ENCODE data around the gene LDB2. TPM values are rescaled to one million over a fixed set of nuclear protein-coding genes. Genes with fewer than 3 reads are reported as not detected.

LDB2 gene
- total RNA-seq, 1 experiment from 2014 or later, result not detected

DNA sequence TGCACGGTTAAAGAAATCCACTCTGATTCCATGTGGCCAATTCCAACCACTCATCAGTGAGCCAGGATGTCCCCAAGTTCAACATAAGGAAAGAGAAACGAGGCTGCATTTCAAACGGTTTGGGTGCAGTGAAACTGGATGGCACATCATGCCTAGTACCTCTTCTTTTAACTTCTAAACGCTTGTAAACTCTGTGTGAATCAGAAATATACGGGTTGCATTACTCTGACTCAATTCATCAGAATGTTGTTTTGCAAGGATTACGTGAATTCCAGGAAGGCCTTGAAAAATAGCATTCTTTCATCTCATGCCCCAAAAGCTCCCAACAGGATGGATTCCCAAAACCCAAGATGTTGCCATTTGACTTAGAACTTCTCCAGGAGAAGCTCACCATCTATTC lies 270.4 kb downstream of the LDB2 start:
- no peaks in the 10 kb centered on the region for H3K4me1 ChIP-seq (replicated peaks; ENCODE audit: insufficient read depth)
- no peak overlapping the region for H3K4me2 ChIP-seq
- CTCF ChIA-PET, result no interaction called here
- no peak overlapping the region for H3K27ac ChIP-seq
- no peak overlapping the region for H3K4me3 ChIP-seq
- DNase-seq, result no peak
- H3K79me2 ChIP-seq (ENCODE audit: low read depth), result no peaks in the 10 kb centered on the region
- intact Hi-C loops (cut with micrococcal nuclease; ENCODE audit: unreplicated experiment), result no loop called here
- BruUV-seq (replicated peaks), result no TSS peak
- no peaks in the 10 kb centered on the region for H3K9me3 ChIP-seq (ENCODE audit: insufficient read depth, low read depth)
- no peaks in the 10 kb centered on the region for H3F3A ChIP-seq (ENCODE audit: insufficient read depth, low read depth)
- no peaks in the 10 kb centered on the region for H3K36me3 ChIP-seq (ENCODE audit: low read depth)
- TF ChIP-seq, protein P1, sequence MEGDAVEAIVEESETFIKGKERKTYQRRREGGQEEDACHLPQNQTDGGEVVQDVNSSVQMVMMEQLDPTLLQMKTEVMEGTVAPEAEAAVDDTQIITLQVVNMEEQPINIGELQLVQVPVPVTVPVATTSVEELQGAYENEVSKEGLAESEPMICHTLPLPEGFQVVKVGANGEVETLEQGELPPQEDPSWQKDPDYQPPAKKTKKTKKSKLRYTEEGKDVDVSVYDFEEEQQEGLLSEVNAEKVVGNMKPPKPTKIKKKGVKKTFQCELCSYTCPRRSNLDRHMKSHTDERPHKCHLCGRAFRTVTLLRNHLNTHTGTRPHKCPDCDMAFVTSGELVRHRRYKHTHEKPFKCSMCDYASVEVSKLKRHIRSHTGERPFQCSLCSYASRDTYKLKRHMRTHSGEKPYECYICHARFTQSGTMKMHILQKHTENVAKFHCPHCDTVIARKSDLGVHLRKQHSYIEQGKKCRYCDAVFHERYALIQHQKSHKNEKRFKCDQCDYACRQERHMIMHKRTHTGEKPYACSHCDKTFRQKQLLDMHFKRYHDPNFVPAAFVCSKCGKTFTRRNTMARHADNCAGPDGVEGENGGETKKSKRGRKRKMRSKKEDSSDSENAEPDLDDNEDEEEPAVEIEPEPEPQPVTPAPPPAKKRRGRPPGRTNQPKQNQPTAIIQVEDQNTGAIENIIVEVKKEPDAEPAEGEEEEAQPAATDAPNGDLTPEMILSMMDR (conservative IDR thresholded peaks at IDR 0.05), result no peak
- TF ChIP-seq EZH2 (IDR thresholded peaks at IDR 0.05; ENCODE audit: low read depth), result no peak
- H2AFZ ChIP-seq, result no peak overlapping the region
- no peaks in the 10 kb centered on the region for H4K20me1 ChIP-seq (ENCODE audit: insufficient read depth)
- H3K9me2 ChIP-seq (ENCODE audit: insufficient read depth), result no peaks in the 10 kb centered on the region
- H3K27me3 ChIP-seq (ENCODE audit: insufficient read depth, low read depth), result no peaks in the 10 kb centered on the region
- POLR2A ChIA-PET (ENCODE audit: unreplicated experiment), result no interaction called here

- no TSS peak for BruUV-seq (replicated peaks)
- H3K27ac ChIP-seq, result no peak overlapping the region
- DNase-seq, result no peak
- H3K4me2 ChIP-seq, result no peak overlapping the region
- H3F3A ChIP-seq (ENCODE audit: insufficient read depth, low read depth), result no peaks in the 10 kb centered on the region
- H2AFZ ChIP-seq, result no peak overlapping the region
- no peaks in the 10 kb centered on the region for H3K27me3 ChIP-seq (ENCODE audit: insufficient read depth, low read depth)
- TF ChIP-seq EZH2 (IDR thresholded peaks at IDR 0.05; ENCODE audit: low read depth), result no peak
- TF ChIP-seq, protein P1 (conservative IDR thresholded peaks at IDR 0.05), result no peak
- intact Hi-C loops (cut with micrococcal nuclease; ENCODE audit: unreplicated experiment), result no loop called here
- H3K4me3 ChIP-seq, result no peak overlapping the region
- POLR2A ChIA-PET (ENCODE audit: unreplicated experiment), result no interaction called here
- no peaks in the 10 kb centered on the region for H3K4me1 ChIP-seq (replicated peaks; ENCODE audit: insufficient read depth)
- no peaks in the 10 kb centered on the region for H4K20me1 ChIP-seq (ENCODE audit: insufficient read depth)
- no peaks in the 10 kb centered on the region for H3K9me2 ChIP-seq (ENCODE audit: insufficient read depth)
- no peaks in the 10 kb centered on the region for H3K9me3 ChIP-seq (ENCODE audit: insufficient read depth, low read depth)
- H3K79me2 ChIP-seq (ENCODE audit: low read depth), result no peaks in the 10 kb centered on the region
- no peaks in the 10 kb centered on the region for H3K36me3 ChIP-seq (ENCODE audit: low read depth)
- CTCF ChIA-PET, result no interaction called here
These were observed 271.5 kb downstream of the LDB2 start for GRCh38 chr4:16626945-16627344.

DNA sequence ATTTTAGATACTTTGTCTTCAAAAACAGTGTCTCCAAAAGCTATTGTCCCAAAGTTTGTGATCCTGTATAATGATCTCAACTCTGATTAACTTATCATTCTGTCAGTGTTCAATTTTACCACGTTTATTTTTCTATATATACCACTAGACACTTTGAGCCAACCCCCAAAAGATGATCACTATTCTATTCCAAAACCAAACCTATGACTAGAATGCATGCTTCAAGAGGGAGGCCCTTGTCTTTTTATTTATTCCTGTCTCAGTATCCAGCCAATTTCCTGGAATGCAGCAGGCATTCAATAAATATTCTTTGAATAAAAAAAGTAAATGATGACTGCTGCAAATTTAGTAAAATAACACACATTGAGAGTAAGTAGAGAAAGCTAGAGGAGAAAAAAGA lies 275.6 kb downstream of the LDB2 start:
- no peaks in the 10 kb centered on the region for H3K9me3 ChIP-seq (ENCODE audit: insufficient read depth, low read depth)
- TF ChIP-seq, protein P1 (conservative IDR thresholded peaks at IDR 0.05), result no peak
- no peak for TF ChIP-seq EZH2 (IDR thresholded peaks at IDR 0.05; ENCODE audit: low read depth)
- no peaks in the 10 kb centered on the region for H3K36me3 ChIP-seq (ENCODE audit: low read depth)
- no peaks in the 10 kb centered on the region for H3K4me1 ChIP-seq (replicated peaks; ENCODE audit: insufficient read depth)
- no peaks in the 10 kb centered on the region for H3K79me2 ChIP-seq (ENCODE audit: low read depth)
- H4K20me1 ChIP-seq (ENCODE audit: insufficient read depth), result no peaks in the 10 kb centered on the region
- H3K27ac ChIP-seq, result no peak overlapping the region
- H3K4me2 ChIP-seq, result no peak overlapping the region
- ChIA-PET CTCF (no interaction called here), POLR2A (ENCODE audit: unreplicated experiment) (no interaction called here)
- H3F3A ChIP-seq (ENCODE audit: insufficient read depth, low read depth), result no peaks in the 10 kb centered on the region
- intact Hi-C loops (cut with micrococcal nuclease; ENCODE audit: unreplicated experiment), result no loop called here
- H3K4me3 ChIP-seq, result no peak overlapping the region
- no TSS peak for BruUV-seq (replicated peaks)
- DNase-seq, result no peak
- H3K27me3 ChIP-seq (ENCODE audit: insufficient read depth, low read depth), result no peaks in the 10 kb centered on the region
- no peaks in the 10 kb centered on the region for H3K9me2 ChIP-seq (ENCODE audit: insufficient read depth)
- H2AFZ ChIP-seq, result no peak overlapping the region
